H1 (cell line): Measurements from ENCODE around the gene DOK1. TPM values are rescaled to one million over a fixed set of nuclear protein-coding genes. Genes with fewer than 3 reads are reported as not detected.
A peak's percentile ranks its signal among the peaks of the same experiment; 100 is the strongest.

Experiments
- ATF2 ChIP-seq: IDR thresholded peaks from 2 replicates; pipeline ENCODE4 v1.6.1; 2012; ENCODE audit warnings: low read length, inconsistent platforms
- CHD1 ChIP-seq: IDR thresholded peaks from 2 replicates; pipeline ENCODE4 v1.6.1; 2012; ENCODE audit warnings: low read depth, low read length, improper control_type of control experiment
- CHD2 ChIP-seq: IDR thresholded peaks from 2 replicates; pipeline ENCODE4 v1.6.1; 2012; ENCODE audit warnings: low read length, improper control_type of control experiment
- GTF2F1 ChIP-seq: IDR thresholded peaks from 2 replicates; pipeline ENCODE4 v1.6.1; 2012; ENCODE audit warnings: low read depth, low read length, improper control_type of control experiment, borderline replicate concordance
- HDAC2 ChIP-seq, 2 experiments: fragments of 300-600 bp in 1 of 2; sonication (generic) in 1 of 2; IDR thresholded peaks; 2 replicates each; pipeline ENCODE4 v1.6.1; 2011 to 2012; ENCODE audit warnings: low read depth in 2 of 2, low read length in 2 of 2, mild to moderate bottlenecking in 2 of 2, moderate library complexity in 2 of 2, borderline replicate concordance in 1 of 2, inconsistent platforms in 1 of 2
- PHF8 ChIP-seq: fragments of 200-600 bp; sonication (generic); conservative IDR thresholded peaks from 2 replicates; pipeline ENCODE4 v1.7.1; 2012; ENCODE audit warnings: low read depth, mild to moderate bottlenecking, inconsistent platforms, low read length, moderate library complexity
- RBBP5 ChIP-seq: IDR thresholded peaks from 2 replicates; pipeline ENCODE4 v1.7.1; 2012; ENCODE audit warnings: low read depth, mild to moderate bottlenecking, inconsistent platforms, low read length, moderate library complexity, borderline replicate concordance
- RNF2 ChIP-seq: fragments of 200-900, 300-1000 bp; sonication (generic); IDR thresholded peaks from 2 replicates; pipeline ENCODE4 v1.7.1; 2016; ENCODE audit warnings: borderline replicate concordance, low read depth, mild to moderate bottlenecking, antibody characterized with exemption, low read length; ENCODE audit not compliant: poor library complexity, severe bottlenecking; ENCODE audit errors: missing control alignments
- SRF ChIP-seq: IDR thresholded peaks from 2 replicates; pipeline ENCODE4 v1.6.1; 2011; ENCODE audit warnings: mild to moderate bottlenecking, low read depth, low read length, moderate library complexity
- polyA plus RNA-seq, 7 experiments: library from polyadenylated mRNA; depleted of rRNA in 3 of 7; stranded (reverse) in 5 of 7; unstranded in 2 of 7; fragments of >200 nt in 5 of 7; fragments of 200-250 nt in 2 of 7; gene quantifications; 1 replicate in 5 of 7; 2 replicates in 1 of 7; 4 replicates in 1 of 7; pipeline versions ENCODE4 v1.2.1 to v1.2.3, GENCODE V29; 2011 to 2013; ENCODE audit warnings: missing spikeins in 2 of 7, mixed read lengths in 2 of 7
- total RNA-seq: library from RNA; stranded (reverse); fragmentation: NEBNext Ultra II Directional; extraction: Animal tissue kit (Norgen Biotek cat#: 25700); gene quantifications from 2 replicates; pipeline ENCODE4 v1.2.1, GENCODE V29; 2021

Gene DOK1
- total and polyA plus RNA-seq, 2 of the 8 experiments (the other 6 are each of a cell fraction or from before 2014, with no cell fraction given), result 11.0 to 14.3 TPM

GRCh38 chr2:74515981-74516633 lies 38.4 kb upstream of the DOK1 start (continued):
- TF ChIP-seq SRF, result no peak
- TF ChIP-seq CHD2, result peak; percentile 80
- TF ChIP-seq PHF8, result no peak
- TF ChIP-seq RBBP5, result 0 out of 2 replicates have a peak, but pooled peaks have one; percentile 40
- no peak for TF ChIP-seq GTF2F1
- no peak for TF ChIP-seq ATF2
- TF ChIP-seq HDAC2 (IDR thresholded peaks at IDR 0.05; ENCODE audit: borderline replicate concordance in 1 of 2, low read depth in 2 of 2, low read length in 2 of 2), result peak in 1 of 2 experiments; percentile 91; a peak in 2 of 4 replicates
- no peak for TF ChIP-seq CHD1
- TF ChIP-seq RNF2, result peak; percentile 92
